Kidney (tissue), 14 donors: ENCODE measurements around the gene BSG. TPM values are rescaled to one million over a fixed set of nuclear protein-coding genes. Genes with fewer than 3 reads are reported as not detected.

Experiments
- DNase-seq, 5 donors: peaks; one replicate each; pipeline ENCODE4 v3.0.0-alpha.2; 2013 to 2020
- FAIRE-seq: peaks from 2 replicates; lab custom pipeline; 2012; peaks lifted over from hg19 to GRCh38; lab: Jason Lieb, UNC
- H3K27ac ChIP-seq, 2 donors: one replicate each; pipeline ENCODE4 v1.7.0; 2013; ENCODE audit warnings: low read depth in 2 of 2, low read length in 2 of 2, inconsistent platforms in 1 of 2
- H3K27me3 ChIP-seq: one replicate; pipeline ENCODE4 v1.7.1; 2013; ENCODE audit warnings: low read length, inconsistent platforms; ENCODE audit not compliant: control insufficient read depth, insufficient read depth
- H3K36me3 ChIP-seq, 3 donors: one replicate each; pipeline versions ENCODE4 v1.7.0 to v1.7.1; 2013; ENCODE audit warnings: low read length in 3 of 3, control low read depth in 1 of 3, inconsistent platforms in 1 of 3; ENCODE audit not compliant: insufficient read depth in 3 of 3, control insufficient read depth in 2 of 3
- H3K4me1 ChIP-seq, 3 donors: one replicate each; pipeline versions ENCODE4 v1.7.0 to v1.7.1; 2013; ENCODE audit warnings: low read length in 3 of 3, inconsistent platforms in 1 of 3, low read depth in 1 of 3; ENCODE audit not compliant: control insufficient read depth in 2 of 3, insufficient read depth in 2 of 3
- H3K4me3 ChIP-seq, 3 donors: one replicate each; pipeline versions ENCODE4 v1.7.0 to v1.8.1; 2013; ENCODE audit warnings: low read length in 3 of 3, control low read depth in 1 of 3, inconsistent platforms in 1 of 3
- H3K9ac ChIP-seq, 3 donors: one replicate each; pipeline versions ENCODE4 v1.7.0 to v1.7.1; 2013; ENCODE audit warnings: low read length in 3 of 3, control low read depth in 1 of 3, inconsistent platforms in 1 of 3
- H3K9me3 ChIP-seq, 3 donors: one replicate each; pipeline versions ENCODE4 v1.7.0 to v1.7.1; 2013; ENCODE audit warnings: low read length in 3 of 3, control low read depth in 1 of 3, inconsistent platforms in 1 of 3; ENCODE audit not compliant: control insufficient read depth in 2 of 3, insufficient read depth in 1 of 3
- intact Hi-C: fragments of 100-400 bp; cut with DNase I; formaldehyde crosslinking; loops from one replicate; pipeline ENCODE4 v1.11.1; 2022
- polyA plus RNA-seq: library from polyadenylated mRNA; stranded (reverse); fragments of 350-450 nt; fragmentation: Illumina TruSeq; extraction: RNeasy Lipid Tissue Mini Kit (QIAGEN cat#74804); gene quantifications from one replicate; pipeline ENCODE4 v1.2.3, GENCODE V29; 2014; ENCODE audit warnings: low read depth, low replicate concordance; ENCODE audit not compliant: insufficient read depth
- total RNA-seq: library from RNA; stranded (reverse); fragmentation: NEBNext Ultra II Directional; extraction: Animal tissue kit (Norgen Biotek cat#: 25700); gene quantifications from one replicate; pipeline ENCODE4 v1.2.1, GENCODE V29; 2021
- TF ChIP-seq, protein P1 (sequence below): IDR thresholded peaks from 3 replicates; pipeline ENCODE4 v1.5.1; 2012; ENCODE audit warnings: mild to moderate bottlenecking, moderate library complexity, borderline replicate concordance; ENCODE audit not compliant: insufficient read depth; ENCODE audit errors: extremely low read depth
- donor health status: control.
- donor health status: control.
- donor health status: control.
- donor health status: control.
- donor health status: control.
- donor health status: DM: yes; HTN: yes; CAD: no.
- donor health status: Normal renal cell carcinoma (clear cell type).

BSG gene
- total and polyA plus RNA-seq, 2 donors from 2014 or later = 554 to 984 TPM

DNA sequence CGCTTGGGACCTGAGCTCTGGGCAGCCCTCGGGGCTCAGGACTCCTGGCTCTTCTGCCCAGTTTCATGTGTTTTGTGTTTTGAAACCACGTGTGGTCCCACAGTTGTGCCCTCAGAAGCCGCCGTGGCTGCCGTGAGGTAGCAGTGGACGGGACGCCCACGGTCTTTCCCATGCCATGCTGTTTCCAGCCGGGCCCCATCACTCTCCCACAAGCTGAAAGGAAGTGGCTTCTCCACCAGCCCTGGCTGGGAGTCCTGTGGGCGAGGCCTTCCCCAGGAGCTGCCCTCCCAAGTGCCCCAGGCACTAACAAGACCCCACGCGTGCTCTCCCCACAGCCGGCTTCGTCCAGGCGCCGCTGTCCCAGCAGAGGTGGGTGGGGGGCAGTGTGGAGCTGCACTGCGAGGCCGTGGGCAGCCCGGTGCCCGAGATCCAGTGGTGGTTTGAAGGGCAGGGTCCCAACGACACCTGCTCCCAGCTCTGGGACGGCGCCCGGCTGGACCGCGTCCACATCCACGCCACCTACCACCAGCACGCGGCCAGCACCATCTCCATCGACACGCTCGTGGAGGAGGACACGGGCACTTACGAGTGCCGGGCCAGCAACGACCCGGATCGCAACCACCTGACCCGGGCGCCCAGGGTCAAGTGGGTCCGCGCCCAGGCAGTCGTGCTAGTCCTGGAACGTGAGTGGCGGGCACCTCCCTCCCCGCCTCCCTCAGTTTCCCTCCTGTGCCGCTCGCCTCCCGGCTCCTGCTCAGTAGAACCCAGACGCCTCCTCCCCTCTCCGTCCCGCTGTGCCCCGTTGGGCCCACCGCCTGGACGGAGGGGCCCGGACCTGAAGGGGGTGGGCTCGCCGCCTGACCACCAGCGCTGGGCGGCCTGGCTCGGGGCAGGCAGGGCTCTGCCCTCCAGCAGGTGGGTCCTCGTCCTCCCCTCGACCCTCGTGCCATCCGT, 5.3 kb downstream of the BSG start:
- H3K4me3 ChIP-seq = no peak overlapping the region
- no peaks in the 10 kb centered on the region for H3K9me3 ChIP-seq
- TF ChIP-seq, protein P1, sequence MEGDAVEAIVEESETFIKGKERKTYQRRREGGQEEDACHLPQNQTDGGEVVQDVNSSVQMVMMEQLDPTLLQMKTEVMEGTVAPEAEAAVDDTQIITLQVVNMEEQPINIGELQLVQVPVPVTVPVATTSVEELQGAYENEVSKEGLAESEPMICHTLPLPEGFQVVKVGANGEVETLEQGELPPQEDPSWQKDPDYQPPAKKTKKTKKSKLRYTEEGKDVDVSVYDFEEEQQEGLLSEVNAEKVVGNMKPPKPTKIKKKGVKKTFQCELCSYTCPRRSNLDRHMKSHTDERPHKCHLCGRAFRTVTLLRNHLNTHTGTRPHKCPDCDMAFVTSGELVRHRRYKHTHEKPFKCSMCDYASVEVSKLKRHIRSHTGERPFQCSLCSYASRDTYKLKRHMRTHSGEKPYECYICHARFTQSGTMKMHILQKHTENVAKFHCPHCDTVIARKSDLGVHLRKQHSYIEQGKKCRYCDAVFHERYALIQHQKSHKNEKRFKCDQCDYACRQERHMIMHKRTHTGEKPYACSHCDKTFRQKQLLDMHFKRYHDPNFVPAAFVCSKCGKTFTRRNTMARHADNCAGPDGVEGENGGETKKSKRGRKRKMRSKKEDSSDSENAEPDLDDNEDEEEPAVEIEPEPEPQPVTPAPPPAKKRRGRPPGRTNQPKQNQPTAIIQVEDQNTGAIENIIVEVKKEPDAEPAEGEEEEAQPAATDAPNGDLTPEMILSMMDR = no peak
- peaks cover 0 to 13% (median 0%) of the 10 kb centered on the region in 3 donors for H3K36me3 ChIP-seq
- intact Hi-C loops = no loop called here
- H3K27me3 ChIP-seq = no peaks in the 10 kb centered on the region
- no peak overlapping the region for H3K27ac ChIP-seq
- H3K9ac ChIP-seq = no peak overlapping the region
- DNase-seq (peak in 1 of 5 donors; percentile 67), FAIRE-seq (no peak)
- H3K4me1 ChIP-seq = peaks cover 0 to 28% (median 9%) of the 10 kb centered on the region in 3 donors

- DNase-seq (peak in 1 of 5 donors; percentile 73), FAIRE-seq (no peak)
- Histone ChIP-seq H3K27me3 (no peaks in the 10 kb centered on the region), H3K36me3 (peaks cover 0 to 13% (median 0%) of the 10 kb centered on the region in 3 donors), H3K27ac (no peak overlapping the region), H3K9me3 (no peaks in the 10 kb centered on the region), H3K9ac (no peak overlapping the region), H3K4me3 (no peak overlapping the region), H3K4me1 (peaks cover 0 to 22% (median 9%) of the 10 kb centered on the region in 3 donors)
- intact Hi-C loops = no loop called here
- TF ChIP-seq, protein P1 = no peak
Measured at GRCh38 chr19:579111-579841, 6.9 kb downstream of the BSG start.

- TF ChIP-seq, protein P1 = no peak
- H3K4me1 ChIP-seq = peaks cover 0 to 18% (median 5%) of the 10 kb centered on the region in 3 donors
- no peaks in the 10 kb centered on the region for H3K27me3 ChIP-seq
- no peak for FAIRE-seq
- DNase-seq = peak in 1 of 5 donors; percentile 63
- no peak overlapping the region for H3K4me3 ChIP-seq
- H3K36me3 ChIP-seq = peaks cover 0 to 13% (median 0%) of the 10 kb centered on the region in 3 donors
- H3K9ac ChIP-seq = no peak overlapping the region
- H3K9me3 ChIP-seq = no peaks in the 10 kb centered on the region
- intact Hi-C loops = no loop called here
- H3K27ac ChIP-seq = no peak overlapping the region
Measured at GRCh38 chr19:579842-580155, 7.4 kb downstream of the BSG start.
